GM23338 (cell line): ENCODE results near the gene ATP6V1G3. TPM values are rescaled to one million over a fixed set of nuclear protein-coding genes. Genes with fewer than 3 reads are reported as not detected.

Experiments
- ATAC-seq: fragments of 200-7000 bp; cut with Tn5 transposase; 3 replicates; pipeline ENCODE4 v1.9.1; 2020
- DNase-seq: peaks from one replicate; pipeline ENCODE4 v3.0.0-alpha.2; 2015; ENCODE audit warnings: low spot score
- H2AFZ ChIP-seq: fragments of 200-600 bp; sonication (generic); 2 replicates; pipeline ENCODE4 v1.8.0; 2016; ENCODE audit warnings: antibody characterized with exemption, mild to moderate bottlenecking, moderate library complexity
- H3F3A ChIP-seq: fragments of 200-600 bp; sonication (generic); replicated peaks from 2 replicates; pipeline ENCODE4 v1.8.0; 2017; ENCODE audit warnings: antibody characterized with exemption, mixed run types, low read depth
- H3K27ac ChIP-seq: fragments of 200-600 bp; sonication (generic); 2 replicates; pipeline ENCODE4 v1.6.1; 2016; ENCODE audit warnings: low read depth
- H3K27me3 ChIP-seq: fragments of 200-600 bp; sonication (generic); 2 replicates; pipeline ENCODE4 v1.8.0; 2016; ENCODE audit warnings: mild to moderate bottlenecking, mixed run types, moderate library complexity; ENCODE audit not compliant: insufficient read depth
- H3K36me3 ChIP-seq: fragments of 200-600 bp; sonication (generic); 2 replicates; pipeline ENCODE4 v1.8.0; 2016; ENCODE audit warnings: mild to moderate bottlenecking; ENCODE audit not compliant: insufficient read depth
- H3K4me1 ChIP-seq: fragments of 200-600 bp; sonication (generic); 2 replicates; pipeline ENCODE4 v1.8.0; 2016; ENCODE audit warnings: mild to moderate bottlenecking, moderate library complexity; ENCODE audit not compliant: insufficient read depth
- H3K4me2 ChIP-seq: fragments of 200-600 bp; sonication (generic); 2 replicates; pipeline ENCODE4 v1.7.1; 2017; ENCODE audit warnings: mixed run types
- H3K4me3 ChIP-seq: fragments of 200-600 bp; sonication (generic); 2 replicates; pipeline ENCODE4 v1.6.1; 2016; ENCODE audit warnings: mixed run types
- H3K79me2 ChIP-seq: fragments of 200-600 bp; sonication (generic); replicated peaks from 2 replicates; pipeline ENCODE4 v1.8.0; 2017; ENCODE audit warnings: mild to moderate bottlenecking; ENCODE audit not compliant: insufficient read depth
- H3K9me2 ChIP-seq: fragments of 200-600 bp; sonication (generic); 2 replicates; pipeline ENCODE4 v1.8.0; 2017; ENCODE audit not compliant: insufficient read depth
- H4K20me1 ChIP-seq: fragments of 200-600 bp; sonication (generic); replicated peaks from 2 replicates; pipeline ENCODE4 v1.8.0; 2017; ENCODE audit warnings: mild to moderate bottlenecking; ENCODE audit not compliant: insufficient read depth
- H3K27ac Mint-ChIP-seq: 2 replicates; pipeline ENCODE4 v1.8.0; 2020; ENCODE audit warnings: inconsistent platforms, mild to moderate bottlenecking, moderate library complexity, mixed read lengths
- H3K27me3 Mint-ChIP-seq: 3 replicates; pipeline ENCODE4 v1.8.0; 2022; ENCODE audit warnings: low read depth, mild to moderate bottlenecking, moderate library complexity, mixed read lengths, inconsistent platforms; ENCODE audit not compliant: insufficient read depth, poor library complexity
- H3K36me3 Mint-ChIP-seq: 3 replicates; pipeline ENCODE4 v1.8.0; 2021; ENCODE audit warnings: low read depth, mild to moderate bottlenecking, inconsistent platforms, moderate library complexity, mixed read lengths
- H3K4me1 Mint-ChIP-seq: 3 replicates; pipeline ENCODE4 v1.8.0; 2020; ENCODE audit warnings: mild to moderate bottlenecking, inconsistent platforms, mixed read lengths
- H3K4me3 Mint-ChIP-seq: 3 replicates; pipeline ENCODE4 v1.8.0; 2021; ENCODE audit warnings: moderate library complexity, mild to moderate bottlenecking, inconsistent platforms, mixed read lengths
- H3K9me3 Mint-ChIP-seq: 3 replicates; pipeline ENCODE4 v1.8.0; 2020; ENCODE audit warnings: moderate library complexity, mild to moderate bottlenecking, inconsistent platforms, mixed read lengths
- CREB1 ChIP-seq: fragments of 250-450 bp; sonication (Bioruptor Pico); IDR thresholded peaks from 2 replicates; pipeline ENCODE4 v1.5.0; 2020; ENCODE audit warnings: low read depth, mild to moderate bottlenecking, moderate library complexity
- CTCF ChIP-seq, 2 experiments: fragments of 200-600 bp in 1 of 2; sonication (generic) in 1 of 2; conservative IDR thresholded peaks; 2 replicates each; pipeline versions ENCODE4 v1.5.1 to v1.6.1; 2016 to 2017; ENCODE audit warnings: antibody characterized with exemption in 2 of 2, low read depth in 2 of 2, mild to moderate bottlenecking in 2 of 2, moderate library complexity in 1 of 2
- ETS1 ChIP-seq: IDR thresholded peaks from 2 replicates; pipeline ENCODE4 v1.6.1; 2016; ENCODE audit warnings: antibody characterized with exemption
- EZH2 ChIP-seq: fragments of 200-600 bp; sonication (generic); IDR thresholded peaks from one replicate; pipeline ENCODE4 v1.8.0; 2017; ENCODE audit warnings: antibody characterized with exemption, mild to moderate bottlenecking, low read depth; ENCODE audit not compliant: unreplicated experiment
- EZH2phosphoT487 ChIP-seq: fragments of 200-600 bp; sonication (generic); IDR thresholded peaks from one replicate; pipeline ENCODE4 v1.8.1; 2018; ENCODE audit warnings: antibody characterized with exemption; ENCODE audit not compliant: unreplicated experiment
- JUNB ChIP-seq: IDR thresholded peaks from one replicate; pipeline ENCODE4 v1.6.1; 2016; ENCODE audit warnings: antibody characterized with exemption; ENCODE audit not compliant: unreplicated experiment
- NANOG ChIP-seq: IDR thresholded peaks from 2 replicates; pipeline ENCODE4 v1.6.1; 2016; ENCODE audit warnings: antibody characterized with exemption, borderline replicate concordance
- REST ChIP-seq: IDR thresholded peaks from one replicate; pipeline ENCODE4 v1.6.1; 2018; ENCODE audit warnings: antibody characterized with exemption; ENCODE audit not compliant: unreplicated experiment
- STAT1 ChIP-seq: IDR thresholded peaks from one replicate; pipeline ENCODE4 v1.6.1; 2016; ENCODE audit warnings: antibody characterized with exemption; ENCODE audit not compliant: unreplicated experiment
- ZNF114 ChIP-seq: fragments of 250-450 bp; sonication (Bioruptor Pico); IDR thresholded peaks from 2 replicates; pipeline ENCODE4 v1.5.0; 2020; ENCODE audit warnings: mild to moderate bottlenecking, moderate library complexity
- ZNF331 ChIP-seq: fragments of 250-450 bp; sonication (Bioruptor Pico); IDR thresholded peaks from 2 replicates; pipeline ENCODE4 v1.5.0; 2020; ENCODE audit warnings: low read depth, mild to moderate bottlenecking, moderate library complexity
- polyA plus RNA-seq: library from polyadenylated mRNA; unstranded; fragments of >200 nt; fragmentation: Nextera tagmentation; extraction: Ambion mirVana; gene quantifications from 2 replicates; pipeline ENCODE4 v1.2.1, GENCODE V29; 2016
- total RNA-seq: library from RNA; depleted of rRNA; stranded (reverse); fragments of >200 nt; shearing (Covaris generic); gene quantifications from 2 replicates; pipeline ENCODE4 v1.2.3, GENCODE V29; 2014

ATP6V1G3 gene
- total and polyA plus RNA-seq, 2 experiments from 2014 or later: not detected

GRCh38 chr1:198500096-198500495 lies 40.4 kb downstream of the ATP6V1G3 start:
- H3K4me1 Mint-ChIP-seq: peaks cover 7% of the 10 kb centered on the region
- peaks cover 7% of the 10 kb centered on the region; the same call in 1 of the 3 replicates for H3K36me3 Mint-ChIP-seq
- DNase-seq: no peak
- no peak overlapping the region for H3K27ac ChIP-seq
- no peaks in the 10 kb centered on the region for H4K20me1 ChIP-seq
- no peaks in the 10 kb centered on the region for H3K27me3 ChIP-seq
- H3K4me3 Mint-ChIP-seq: no peak overlapping the region
- TF ChIP-seq EZH2phosphoT487 (no peak), CREB1 (no peak), REST (no peak), ETS1 (no peak), NANOG (no peak)
- peaks cover 9% of the 10 kb centered on the region for H3K9me3 Mint-ChIP-seq
- no peak for ATAC-seq
- no peaks in the 10 kb centered on the region for H3K79me2 ChIP-seq
- H3F3A ChIP-seq: no peaks in the 10 kb centered on the region
- no peaks in the 10 kb centered on the region for H3K4me1 ChIP-seq
- no peaks in the 10 kb centered on the region for H3K36me3 ChIP-seq
- no peaks in the 10 kb centered on the region; the same call in 1 of the 2 replicates for H3K9me2 ChIP-seq
- no peak overlapping the region for H3K4me3 ChIP-seq
- no peak overlapping the region for H3K27ac Mint-ChIP-seq
- no peak overlapping the region for H2AFZ ChIP-seq
- no peak overlapping the region for H3K4me2 ChIP-seq
- H3K27me3 Mint-ChIP-seq: no peaks in the 10 kb centered on the region

GRCh38 chr1:198499588-198499987 lies 40.9 kb downstream of the ATP6V1G3 start:
- Histone ChIP-seq H4K20me1 (no peaks in the 10 kb centered on the region), H3K79me2 (no peaks in the 10 kb centered on the region), H3K9me2 (no peaks in the 10 kb centered on the region; the same call in 1 of the 2 replicates), H3K4me2 (no peak overlapping the region), H3K4me1 (no peaks in the 10 kb centered on the region), H3K27ac (no peak overlapping the region), H2AFZ (no peak overlapping the region), H3K36me3 (no peaks in the 10 kb centered on the region), H3F3A (no peaks in the 10 kb centered on the region), H3K27me3 (no peaks in the 10 kb centered on the region), H3K4me3 (no peak overlapping the region)
- DNase-seq (no peak), ATAC-seq (no peak)
- peaks cover 7% of the 10 kb centered on the region; the same call in 1 of the 3 replicates for H3K36me3 Mint-ChIP-seq
- H3K27ac Mint-ChIP-seq: no peak overlapping the region
- H3K4me3 Mint-ChIP-seq: no peak overlapping the region
- no peaks in the 10 kb centered on the region for H3K27me3 Mint-ChIP-seq
- peaks cover 7% of the 10 kb centered on the region for H3K4me1 Mint-ChIP-seq
- no peak for TF ChIP-seq JUNB
- no peak for TF ChIP-seq CTCF (conservative IDR thresholded peaks at IDR 0.05; ENCODE audit: low read depth in 2 of 2)
- no peak for TF ChIP-seq NANOG
- TF ChIP-seq ZNF114 (CRISPR knock-in tag): no peak
- TF ChIP-seq ZNF331 (CRISPR knock-in tag): no peak
- TF ChIP-seq REST: no peak
- no peak for TF ChIP-seq EZH2phosphoT487
- no peak for TF ChIP-seq EZH2
- TF ChIP-seq CREB1: no peak
- no peak for TF ChIP-seq STAT1
- peaks cover 9% of the 10 kb centered on the region for H3K9me3 Mint-ChIP-seq
